Spleen (tissue), 11 donors: ENCODE measurements around the gene DPYSL4. TPM values are rescaled to one million over a fixed set of nuclear protein-coding genes. Genes with fewer than 3 reads are reported as not detected.

Experiments
- DNase-seq: peaks from one replicate; pipeline ENCODE4 v3.0.0-alpha.2; 2020
- H3K27ac ChIP-seq, 8 donors: fragments of 200-600 bp; sonication (generic) in 7 of 8; 1 replicate in 4 of 8; 2 replicates in 4 of 8; pipeline versions ENCODE4 v1.5.0 to v1.8.0; 2016 to 2021; ENCODE audit warnings: inconsistent platforms in 4 of 8, mild to moderate bottlenecking in 4 of 8, moderate library complexity in 1 of 8
- H3K27me3 ChIP-seq, 7 donors: fragments of 200-600 bp; sonication (generic) in 6 of 7; replicated peaks in 1 of 7; 1 replicate in 4 of 7; 2 replicates in 3 of 7; pipeline versions ENCODE4 v1.5.0 to v1.8.0; 2016 to 2021; ENCODE audit warnings: inconsistent platforms in 3 of 7, mild to moderate bottlenecking in 1 of 7
- H3K36me3 ChIP-seq, 6 donors: fragments of 200-600 bp; sonication (generic) in 5 of 6; 1 replicate in 4 of 6; 2 replicates in 2 of 6; pipeline versions ENCODE4 v1.5.0 to v1.8.0; 2016 to 2021; ENCODE audit warnings: inconsistent platforms in 2 of 6
- H3K4me1 ChIP-seq, 6 donors: fragments of 200-600 bp; sonication (generic) in 5 of 6; 1 replicate in 3 of 6; 2 replicates in 3 of 6; pipeline versions ENCODE4 v1.5.0 to v1.8.0; 2016 to 2021; ENCODE audit warnings: inconsistent platforms in 3 of 6
- H3K4me3 ChIP-seq, 8 donors: fragments of 200-600 bp; sonication (generic) in 7 of 8; 1 replicate in 4 of 8; 2 replicates in 4 of 8; pipeline versions ENCODE4 v1.5.0 to v1.8.0; 2016 to 2021; ENCODE audit warnings: inconsistent platforms in 4 of 8, mild to moderate bottlenecking in 4 of 8, moderate library complexity in 2 of 8
- H3K9me3 ChIP-seq, 8 donors: fragments of 200-600 bp; sonication (generic) in 7 of 8; 1 replicate in 4 of 8; 2 replicates in 4 of 8; pipeline versions ENCODE4 v1.5.0 to v1.8.0; 2016 to 2021; ENCODE audit warnings: inconsistent platforms in 4 of 8
- POLR2A ChIP-seq, 3 donors: fragments of 450-650 bp; IDR thresholded peaks; one replicate each; pipeline ENCODE4 v1.5.1; 2017; ENCODE audit warnings: antibody characterized with exemption in 3 of 3, mild to moderate bottlenecking in 1 of 3
- POLR2AphosphoS5 ChIP-seq, 3 donors: sonication (generic); formaldehyde crosslinking; IDR thresholded peaks; one replicate each; pipeline ENCODE4 v1.5.1; 2017; ENCODE audit warnings: antibody characterized with exemption in 3 of 3
- WGBS, 5 donors: extraction: QIAGEN DNeasy Blood & Tissue Kit in 3 of 5; methylation state at CpG; one replicate each; pipeline versions ENCODE4 v1.1.5 to v1.1.7; 2013 to 2018; 5-methylcytosine and 5-hydroxymethylcytosine counted together
- intact Hi-C: fragments of 100-400 bp; cut with DNase I; formaldehyde crosslinking; loops from one replicate; pipeline ENCODE4 v1.15.0; 2023; ENCODE audit warnings: low total_unique reads
- polyA plus RNA-seq, 3 donors: library from polyadenylated mRNA; stranded (reverse); fragments of 200-250 nt; gene quantifications; one replicate each; pipeline ENCODE4 v1.2.1, GENCODE V29; 2013
- total RNA-seq, 7 donors: library from RNA; depleted of rRNA in 3 of 7; stranded (reverse); fragments of >200 nt in 3 of 7; fragmentation: NEBNext Ultra II Directional in 4 of 7; extraction: Animal tissue kit (Norgen Biotek cat#: 25700) in 4 of 7; gene quantifications; one replicate each; pipeline versions ENCODE4 v1.1.0 to v1.2.1, GENCODE V29; 2016 to 2021
- TF ChIP-seq, protein P1 (sequence below), 11 experiments: fragments of 200-600 bp in 7 of 11; fragments of 450-650 bp in 4 of 11; sonication (generic) in 4 of 11; IDR thresholded peaks in 8 of 11; conservative IDR thresholded peaks in 3 of 11; 1 replicate in 7 of 11; 2 replicates in 4 of 11; pipeline versions ENCODE4 v1.4.0 to v1.8.0; 2016 to 2021; ENCODE audit warnings: antibody characterized with exemption in 11 of 11, inconsistent platforms in 4 of 11, mild to moderate bottlenecking in 1 of 11
- donor health status: healthy with polysubstance abuse.
- donor health status: DM: no; HTN: no; CAD: no; lungs with moderate emphysema.
- donor health status: DM: no; HTN: no; CAD: no.
- donor health status: Bipolar disorder and iron deficiency.
- donor health status: healthy.
- donor health status: DM: no; HTN: no; CAD: no.
- donor health status: DM: yes; HTN: yes; CAD: no.

DPYSL4 gene
- total and polyA plus RNA-seq, 10 donors, result 0.55 to 6.0 (median 1.0) TPM; not detected in 1

DNA sequence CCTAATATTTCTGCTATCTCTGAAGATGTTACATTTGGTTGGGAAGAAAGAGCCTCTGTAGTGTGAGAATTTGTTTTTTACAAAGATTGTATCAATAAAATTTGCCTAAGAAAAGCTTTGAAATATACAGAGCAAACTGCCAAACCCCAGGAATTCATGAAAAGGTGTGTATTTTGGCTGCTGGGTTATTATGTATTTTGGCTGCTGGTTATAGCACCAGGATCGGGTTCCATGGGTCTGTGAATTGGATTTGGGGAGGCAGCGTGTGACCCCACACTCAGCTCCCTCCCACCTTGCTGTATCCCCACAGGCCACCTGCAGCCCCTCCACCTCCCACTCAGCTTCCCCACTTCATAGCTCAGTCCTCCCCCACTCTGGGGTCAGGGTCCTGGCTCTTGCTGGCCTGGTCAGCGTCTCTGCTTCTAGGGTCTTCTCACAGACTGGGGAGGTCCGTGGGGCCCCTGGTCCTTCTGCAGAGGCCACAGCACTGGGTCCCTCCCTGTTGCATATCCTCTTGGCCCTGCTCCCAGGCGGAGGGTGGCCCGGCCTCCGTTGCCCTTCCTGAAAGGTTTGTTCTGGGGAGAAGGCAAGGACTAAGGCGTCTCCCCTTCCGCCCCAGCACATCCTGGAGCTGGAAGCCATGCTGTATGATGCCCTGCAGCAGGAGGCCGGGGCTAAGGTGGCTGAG lies 24.0 kb upstream of the DPYSL4 start:
- H3K4me3 ChIP-seq, result no peak overlapping the region
- no peak for DNase-seq
- intact Hi-C loops, result no loop called here
- TF ChIP-seq POLR2A (IDR thresholded peaks at IDR 0.05) (no peak), POLR2AphosphoS5 (IDR thresholded peaks at IDR 0.05) (peak; percentile 32 to 54 (median 51))
- TF ChIP-seq, protein P1, sequence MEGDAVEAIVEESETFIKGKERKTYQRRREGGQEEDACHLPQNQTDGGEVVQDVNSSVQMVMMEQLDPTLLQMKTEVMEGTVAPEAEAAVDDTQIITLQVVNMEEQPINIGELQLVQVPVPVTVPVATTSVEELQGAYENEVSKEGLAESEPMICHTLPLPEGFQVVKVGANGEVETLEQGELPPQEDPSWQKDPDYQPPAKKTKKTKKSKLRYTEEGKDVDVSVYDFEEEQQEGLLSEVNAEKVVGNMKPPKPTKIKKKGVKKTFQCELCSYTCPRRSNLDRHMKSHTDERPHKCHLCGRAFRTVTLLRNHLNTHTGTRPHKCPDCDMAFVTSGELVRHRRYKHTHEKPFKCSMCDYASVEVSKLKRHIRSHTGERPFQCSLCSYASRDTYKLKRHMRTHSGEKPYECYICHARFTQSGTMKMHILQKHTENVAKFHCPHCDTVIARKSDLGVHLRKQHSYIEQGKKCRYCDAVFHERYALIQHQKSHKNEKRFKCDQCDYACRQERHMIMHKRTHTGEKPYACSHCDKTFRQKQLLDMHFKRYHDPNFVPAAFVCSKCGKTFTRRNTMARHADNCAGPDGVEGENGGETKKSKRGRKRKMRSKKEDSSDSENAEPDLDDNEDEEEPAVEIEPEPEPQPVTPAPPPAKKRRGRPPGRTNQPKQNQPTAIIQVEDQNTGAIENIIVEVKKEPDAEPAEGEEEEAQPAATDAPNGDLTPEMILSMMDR (IDR thresholded peaks at IDR 0.05 in 8 of 11, conservative IDR thresholded peaks at IDR 0.05 in 3 of 11), result no peak
- WGBS, 5 donors, result 54 to 67% (median 63%) methylated on average over 8 to 10 of the region's 10 CpGs
- H3K36me3 ChIP-seq, result no peaks in the 10 kb centered on the region
- peak overlapping the region in 1 of 8 donors; percentile 31 for H3K27ac ChIP-seq
- peaks cover 0 to 24% (median 12%) of the 10 kb centered on the region in 6 donors for H3K4me1 ChIP-seq
- H3K27me3 ChIP-seq, result peaks cover 0 to 28% (median 0%) of the 10 kb centered on the region in 7 donors
- no peaks in the 10 kb centered on the region for H3K9me3 ChIP-seq

DNA sequence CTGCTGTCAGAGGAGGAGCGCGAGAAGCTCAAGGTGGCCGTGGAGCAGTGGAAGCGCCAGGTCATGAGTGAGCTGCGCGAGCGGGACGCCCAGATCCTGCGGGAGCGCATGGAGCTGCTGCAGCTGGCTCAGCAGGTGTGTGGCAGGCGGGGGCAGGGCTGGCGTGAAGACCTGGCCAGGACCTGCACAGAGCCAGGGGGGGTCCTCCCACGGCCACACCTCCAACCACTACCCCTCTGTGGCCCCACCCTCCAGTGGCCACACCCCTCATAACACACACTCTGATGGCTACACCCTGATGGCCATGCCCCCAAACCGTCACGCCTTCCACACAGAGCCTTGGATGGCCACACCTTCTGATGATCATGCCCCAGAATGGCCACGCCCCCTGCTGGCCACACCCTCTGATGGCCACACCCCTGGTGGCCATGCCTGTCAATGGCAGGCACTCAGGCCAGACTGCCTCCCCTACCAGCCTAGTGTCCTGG lies 23.4 kb upstream of the DPYSL4 start:
- intact Hi-C loops, result no loop called here
- H3K27me3 ChIP-seq, result peaks cover 0 to 28% (median 0%) of the 10 kb centered on the region in 7 donors
- no peak overlapping the region for H3K4me3 ChIP-seq
- no peak overlapping the region for H3K27ac ChIP-seq
- no peak for TF ChIP-seq POLR2A (IDR thresholded peaks at IDR 0.05)
- TF ChIP-seq, protein P1 (IDR thresholded peaks at IDR 0.05 in 8 of 11, conservative IDR thresholded peaks at IDR 0.05 in 3 of 11), result peak in 1 of 11 experiments; percentile 15
- H3K9me3 ChIP-seq, result no peaks in the 10 kb centered on the region
- WGBS, 5 donors, result 30 to 62% (median 55%) methylated on average over 4 to 16 of the region's 16 CpGs
- H3K4me1 ChIP-seq, result peaks cover 0 to 24% (median 12%) of the 10 kb centered on the region in 6 donors
- peak; percentile 73 for DNase-seq
- H3K36me3 ChIP-seq, result peaks cover 0 to 1% (median 0%) of the 10 kb centered on the region in 6 donors

DNA sequence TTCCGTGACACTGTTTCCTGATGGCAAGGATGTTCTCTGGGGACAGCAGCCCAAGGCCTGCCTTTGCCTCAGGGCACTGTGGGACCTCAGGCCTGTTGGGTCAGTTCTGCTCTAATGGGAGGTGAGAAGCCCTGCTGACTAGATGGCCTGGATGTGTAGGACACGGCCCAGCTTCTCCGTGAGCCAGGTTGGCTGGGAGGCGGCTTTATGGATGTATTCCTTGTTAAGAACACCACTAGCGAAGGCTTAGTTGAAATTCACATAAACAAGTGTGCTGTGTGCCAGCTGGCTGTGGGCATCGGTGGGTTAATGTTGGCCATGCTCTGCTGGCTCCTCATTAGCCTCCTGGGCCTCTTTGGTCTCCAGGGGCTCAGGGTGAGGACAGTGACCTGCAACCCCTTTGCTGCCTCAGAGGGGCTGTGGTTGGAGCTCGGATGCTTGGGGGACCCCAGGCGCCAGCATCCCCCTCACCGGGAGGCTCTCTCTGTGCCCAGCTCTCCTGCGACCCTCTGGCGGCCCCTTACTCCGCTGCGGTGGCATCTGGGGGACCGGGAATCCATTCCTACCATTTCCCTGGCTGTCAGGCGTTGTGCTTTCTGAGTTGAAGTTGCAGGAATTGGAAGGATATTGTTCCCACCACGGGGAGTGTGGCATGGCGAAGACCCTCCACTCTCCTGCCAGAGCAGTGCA lies 22.8 kb upstream of the DPYSL4 start:
- H3K36me3 ChIP-seq, result peaks cover 0 to 8% (median 0%) of the 10 kb centered on the region in 6 donors
- H3K9me3 ChIP-seq, result no peaks in the 10 kb centered on the region
- H3K4me3 ChIP-seq, result no peak overlapping the region
- no peak overlapping the region for H3K27ac ChIP-seq
- intact Hi-C loops, result no loop called here
- peaks cover 0 to 35% (median 0%) of the 10 kb centered on the region in 7 donors for H3K27me3 ChIP-seq
- WGBS, 5 donors, result 68 to 85% (median 83%) methylated on average over 8 to 17 of the region's 17 CpGs
- TF ChIP-seq POLR2AphosphoS5 (IDR thresholded peaks at IDR 0.05) (no peak), POLR2A (IDR thresholded peaks at IDR 0.05) (no peak)
- TF ChIP-seq, protein P1 (IDR thresholded peaks at IDR 0.05 in 8 of 11, conservative IDR thresholded peaks at IDR 0.05 in 3 of 11), result no peak
- peak; percentile 58 for DNase-seq
- H3K4me1 ChIP-seq, result peaks cover 0 to 24% (median 12%) of the 10 kb centered on the region in 6 donors
